Activated T-helper 1 cell treated with anti-CD3 and anti-CD28 coated beads, Interleukin-12 subunit alpha, Interleukin-12 subunit beta, Interleukin-2, Interleukin-4 antibody, amounts not matched to agents 30 ng/mL and 10 ng/mL and 1 ng/mL, durations not matched to agents 14 hours and 24 hours and 36 hours (primary cell): ENCODE results near the gene ANK3. TPM values are rescaled to one million over a fixed set of nuclear protein-coding genes. Genes with fewer than 3 reads are reported as not detected.

Experiments used
- DNase-seq: peaks from one replicate; pipeline ENCODE4 v3.0.0; 2021; ENCODE audit warnings: low spot score
- H3K27ac Mint-ChIP-seq: one replicate; pipeline ENCODE4 v1.8.0; 2021; ENCODE audit warnings: mild to moderate bottlenecking, mixed read lengths
- H3K27me3 Mint-ChIP-seq: one replicate; pipeline ENCODE4 v1.8.0; 2022; ENCODE audit warnings: mild to moderate bottlenecking, moderate library complexity, mixed read lengths; ENCODE audit not compliant: insufficient read depth
- H3K36me3 Mint-ChIP-seq: one replicate; pipeline ENCODE4 v1.8.0; 2021; ENCODE audit warnings: low read depth, mixed read lengths
- H3K4me1 Mint-ChIP-seq: one replicate; pipeline ENCODE4 v1.8.0; 2021; ENCODE audit warnings: low read depth, mixed read lengths
- H3K4me3 Mint-ChIP-seq: one replicate; pipeline ENCODE4 v1.8.0; 2021; ENCODE audit warnings: mild to moderate bottlenecking, moderate library complexity, mixed read lengths
- H3K9me3 Mint-ChIP-seq: one replicate; pipeline ENCODE4 v1.8.0; 2021; ENCODE audit warnings: mixed read lengths
- intact Hi-C: fragments of 100-400 bp; cut with micrococcal nuclease; formaldehyde crosslinking; loops from one replicate; pipeline ENCODE4 v1.15.1; 2024
- total RNA-seq: library from RNA; stranded (reverse); gene quantifications from 2 replicates; pipeline ENCODE4 v1.2.3, GENCODE V29; 2022

The ANK3 gene
- total RNA-seq, 1 donor from 2014 or later, result 26.8 TPM

DNA sequence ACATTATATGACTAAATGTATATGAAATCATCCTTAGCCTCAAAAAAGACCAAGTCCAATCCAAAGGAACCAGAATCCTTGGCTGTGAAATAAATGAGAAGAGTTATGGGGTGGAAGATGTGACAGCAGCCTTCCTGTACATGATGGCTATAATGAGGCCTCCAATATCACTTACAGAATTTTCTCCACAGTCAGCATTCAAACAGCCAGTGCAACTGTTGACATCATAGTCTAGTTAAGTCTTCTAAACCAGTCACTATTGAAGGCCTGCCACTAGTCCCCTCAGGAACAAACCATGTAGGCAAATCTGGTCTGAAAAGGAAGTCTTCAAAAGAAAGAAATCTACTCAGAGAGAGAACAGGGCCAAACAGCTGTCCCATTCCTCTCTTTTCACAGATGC is 263.8 kb downstream of the ANK3 start:
- no peak overlapping the region for H3K27ac Mint-ChIP-seq
- intact Hi-C loops, result no loop called here
- H3K9me3 Mint-ChIP-seq, result no peaks in the 10 kb centered on the region

DNA sequence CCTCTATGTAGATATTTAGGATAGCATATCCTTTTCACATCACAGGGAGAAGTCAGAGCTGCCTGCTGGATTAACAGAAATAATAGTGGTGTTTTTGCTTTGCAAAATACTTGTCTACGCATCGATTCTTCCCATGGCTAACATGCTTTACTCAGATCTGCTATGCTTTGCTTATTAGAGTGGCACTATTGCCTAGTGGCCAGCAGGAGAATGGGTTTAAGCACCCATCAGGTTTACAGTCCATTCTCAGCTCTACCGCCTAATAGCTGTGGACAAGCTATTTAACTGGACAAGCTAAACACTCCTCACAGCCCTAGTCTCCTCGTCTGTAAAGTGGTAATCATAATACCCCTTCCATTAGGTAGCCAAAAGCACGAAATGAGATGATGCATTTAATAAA is 265.1 kb downstream of the ANK3 start:
- H3K4me1 Mint-ChIP-seq, result no peaks in the 10 kb centered on the region
- no peaks in the 10 kb centered on the region for H3K27me3 Mint-ChIP-seq
- peaks cover 8% of the 10 kb centered on the region for H3K36me3 Mint-ChIP-seq
- no peaks in the 10 kb centered on the region for H3K9me3 Mint-ChIP-seq
- DNase-seq, result no peak
- no peak overlapping the region for H3K4me3 Mint-ChIP-seq
- H3K27ac Mint-ChIP-seq, result no peak overlapping the region
- intact Hi-C loops, result no loop called here

More for the DNA sequence above, 263.8 kb downstream of the ANK3 start:
- no peak for DNase-seq
- no peak overlapping the region for H3K4me3 Mint-ChIP-seq
- no peaks in the 10 kb centered on the region for H3K4me1 Mint-ChIP-seq
- no peaks in the 10 kb centered on the region for H3K27me3 Mint-ChIP-seq
- H3K36me3 Mint-ChIP-seq, result peaks cover 2% of the 10 kb centered on the region

DNA sequence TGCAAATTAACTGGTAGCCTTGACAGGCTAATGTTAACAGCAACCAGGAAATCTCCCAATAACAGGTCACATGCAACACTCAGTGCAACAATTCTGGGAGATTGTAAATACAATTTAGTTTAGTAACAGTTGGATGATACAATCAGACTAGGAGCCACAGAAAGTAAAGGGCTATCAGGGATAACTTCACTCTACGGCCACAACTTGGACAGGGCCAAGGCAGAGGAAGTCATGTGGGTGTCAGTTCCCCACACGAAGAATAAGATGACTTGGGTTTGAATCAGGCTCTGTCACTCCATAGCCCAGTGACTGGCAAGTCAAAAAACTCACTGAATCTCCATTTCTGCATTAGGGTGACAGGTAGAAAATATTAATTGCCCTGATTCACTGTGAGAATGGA is 266.0 kb downstream of the ANK3 start:
- Mint-ChIP-seq H3K27ac (no peak overlapping the region), H3K27me3 (no peaks in the 10 kb centered on the region), H3K4me3 (no peak overlapping the region), H3K36me3 (peaks cover 8% of the 10 kb centered on the region), H3K4me1 (no peaks in the 10 kb centered on the region), H3K9me3 (no peaks in the 10 kb centered on the region)
- no peak for DNase-seq
- intact Hi-C loops, result no loop called here

DNA sequence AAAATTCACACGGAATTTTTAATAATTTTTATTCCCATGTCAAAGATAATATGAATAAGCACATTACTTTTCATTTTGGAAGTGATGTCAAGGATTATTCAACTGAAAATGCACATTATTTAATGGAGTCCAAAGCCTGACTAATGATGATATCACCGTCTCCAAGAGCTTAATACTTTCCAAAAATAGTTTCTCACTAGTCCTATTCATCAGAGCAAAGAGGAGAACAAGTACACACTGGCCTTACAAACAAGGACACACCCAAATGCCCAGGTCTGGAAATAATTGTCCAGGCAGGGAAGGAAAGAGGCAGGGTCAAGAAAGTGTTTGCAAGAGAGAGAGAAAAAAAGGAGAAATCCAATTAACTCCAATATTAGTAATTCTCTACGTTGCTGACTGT is 266.5 kb downstream of the ANK3 start:
- Mint-ChIP-seq H3K36me3 (peaks cover 8% of the 10 kb centered on the region), H3K4me3 (no peak overlapping the region), H3K27ac (no peak overlapping the region), H3K4me1 (no peaks in the 10 kb centered on the region), H3K9me3 (no peaks in the 10 kb centered on the region), H3K27me3 (no peaks in the 10 kb centered on the region)
- intact Hi-C loops, result no loop called here
- no peak for DNase-seq

DNA sequence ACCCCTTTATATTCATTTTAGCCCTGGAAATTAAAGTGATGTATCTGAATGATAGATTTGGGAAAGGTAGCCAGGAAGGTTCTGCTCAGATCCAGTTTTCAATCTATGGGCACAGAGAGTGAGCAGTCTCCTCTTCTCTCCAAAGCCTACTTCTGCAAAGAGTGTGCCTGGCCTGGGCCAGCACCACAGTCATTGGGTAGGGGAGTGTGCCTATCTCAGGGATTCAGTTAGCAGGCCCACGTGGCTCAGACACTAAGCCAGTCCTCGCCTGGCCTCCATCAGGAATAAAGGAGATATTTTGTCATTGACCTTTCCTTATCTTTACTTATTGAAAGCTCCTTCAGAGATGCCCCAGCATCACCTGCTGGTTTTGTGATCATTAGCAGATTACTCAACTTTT is 267.5 kb downstream of the ANK3 start:
- Mint-ChIP-seq H3K4me1 (no peaks in the 10 kb centered on the region), H3K9me3 (no peaks in the 10 kb centered on the region), H3K36me3 (peaks cover 8% of the 10 kb centered on the region), H3K27me3 (no peaks in the 10 kb centered on the region), H3K4me3 (no peak overlapping the region), H3K27ac (no peak overlapping the region)
- no peak for DNase-seq
- intact Hi-C loops, result no loop called here

DNA sequence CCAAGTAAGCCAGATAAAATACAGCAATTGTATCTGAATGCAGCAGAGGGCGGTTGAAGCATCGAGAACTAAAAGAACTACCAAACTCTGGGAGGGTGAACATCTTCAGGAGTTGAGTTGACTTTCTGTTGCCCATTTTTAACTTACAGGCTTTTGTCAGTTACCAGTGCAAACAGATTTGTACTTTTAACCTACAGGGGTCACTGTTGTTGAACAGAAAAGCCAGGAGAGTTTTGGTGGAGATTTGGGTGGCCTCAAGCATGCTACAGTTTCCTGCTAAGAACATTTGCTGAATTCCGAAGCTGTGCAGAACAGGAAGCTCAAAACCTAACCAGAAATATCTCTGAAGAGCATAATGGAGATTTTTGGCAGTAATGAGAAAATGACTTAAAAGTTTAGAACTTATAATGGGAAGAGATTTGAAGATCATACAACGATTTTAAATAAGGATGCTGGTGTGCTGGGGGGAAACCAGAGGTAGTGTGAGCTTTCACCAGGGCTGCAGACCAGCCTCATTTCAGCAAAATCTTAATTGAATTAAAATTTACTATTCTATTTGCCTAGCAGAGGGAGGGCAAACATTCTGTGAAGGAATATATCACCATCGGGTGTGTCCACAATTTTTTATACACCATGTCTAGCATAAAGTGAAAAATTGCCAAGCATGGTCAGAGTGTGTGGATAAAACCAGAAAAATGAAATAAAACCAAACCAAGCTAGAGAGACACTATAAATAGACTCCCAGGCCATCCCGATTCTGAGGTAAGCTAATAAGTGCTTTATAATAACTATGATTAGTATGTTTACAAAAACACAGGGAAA is 274.7 kb downstream of the ANK3 start:
- no peak for DNase-seq
- intact Hi-C loops, result loop anchor here (1.0 kb wide), 2 partner anchors 93 to 319 kb away; no protein-coding TSS in a partner anchor
- peaks cover 2% of the 10 kb centered on the region for H3K36me3 Mint-ChIP-seq
- H3K27ac Mint-ChIP-seq, result no peak overlapping the region
- H3K4me1 Mint-ChIP-seq, result no peaks in the 10 kb centered on the region
- no peak overlapping the region for H3K4me3 Mint-ChIP-seq
- no peaks in the 10 kb centered on the region for H3K27me3 Mint-ChIP-seq
- no peaks in the 10 kb centered on the region for H3K9me3 Mint-ChIP-seq

DNA sequence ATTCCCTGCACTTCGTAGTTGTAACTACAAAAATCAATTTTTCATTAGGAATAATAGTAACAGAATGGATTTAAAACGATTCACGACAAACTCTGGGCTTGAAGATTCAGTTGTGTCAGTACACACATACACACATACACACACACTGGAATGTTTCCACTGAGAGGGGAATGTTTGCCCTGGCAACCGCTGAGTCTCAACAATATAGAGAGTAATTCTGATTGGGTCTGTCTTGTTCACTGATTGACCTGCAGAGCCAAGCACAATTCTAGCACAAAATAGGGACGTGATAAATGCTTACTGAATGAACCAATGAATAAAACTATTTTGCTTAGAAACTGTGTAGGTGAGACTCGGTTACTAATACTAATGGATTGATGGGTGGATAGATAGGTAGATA is 278.9 kb downstream of the ANK3 start:
- H3K4me3 Mint-ChIP-seq, result no peak overlapping the region
- H3K9me3 Mint-ChIP-seq, result no peaks in the 10 kb centered on the region
- H3K4me1 Mint-ChIP-seq, result no peaks in the 10 kb centered on the region
- DNase-seq, result no peak
- intact Hi-C loops, result no loop called here
- no peak overlapping the region for H3K27ac Mint-ChIP-seq
- H3K27me3 Mint-ChIP-seq, result no peaks in the 10 kb centered on the region
- peaks cover 2% of the 10 kb centered on the region for H3K36me3 Mint-ChIP-seq

DNA sequence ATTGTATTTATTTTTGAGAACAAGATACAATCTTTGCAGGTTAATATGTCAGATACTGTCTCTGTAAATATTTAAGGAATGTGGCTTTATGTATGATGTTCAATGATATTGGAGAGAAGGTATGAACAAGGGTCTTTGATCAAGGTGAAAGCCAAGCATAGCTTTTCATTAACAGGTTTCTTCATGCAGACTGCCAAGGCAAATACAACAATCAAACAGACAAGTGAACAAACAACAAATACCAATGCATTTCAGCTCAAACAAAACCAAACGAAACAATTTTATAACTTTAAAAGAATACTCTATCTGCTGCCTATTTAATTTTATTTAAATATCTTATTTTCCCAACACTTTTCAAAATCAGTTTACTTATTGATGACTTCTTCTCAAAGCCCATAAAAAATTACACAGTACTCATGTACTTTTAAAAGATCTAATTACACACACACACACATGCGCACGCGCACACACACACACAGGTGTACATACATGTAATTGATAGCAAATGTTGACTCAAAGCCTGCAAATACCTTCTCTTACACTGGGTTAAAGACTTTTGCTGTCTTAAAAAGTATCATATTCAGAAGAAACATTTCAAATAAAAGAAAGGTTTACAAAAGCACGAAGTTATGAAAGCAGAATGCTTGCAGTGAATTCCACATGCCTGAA is 282.2 kb downstream of the ANK3 start:
- no peaks in the 10 kb centered on the region for H3K4me1 Mint-ChIP-seq
- no peaks in the 10 kb centered on the region for H3K9me3 Mint-ChIP-seq
- H3K27ac Mint-ChIP-seq, result no peak overlapping the region
- intact Hi-C loops, result no loop called here
- DNase-seq, result no peak
- H3K27me3 Mint-ChIP-seq, result no peaks in the 10 kb centered on the region
- H3K4me3 Mint-ChIP-seq, result no peak overlapping the region
- H3K36me3 Mint-ChIP-seq, result peaks cover 12% of the 10 kb centered on the region

DNA sequence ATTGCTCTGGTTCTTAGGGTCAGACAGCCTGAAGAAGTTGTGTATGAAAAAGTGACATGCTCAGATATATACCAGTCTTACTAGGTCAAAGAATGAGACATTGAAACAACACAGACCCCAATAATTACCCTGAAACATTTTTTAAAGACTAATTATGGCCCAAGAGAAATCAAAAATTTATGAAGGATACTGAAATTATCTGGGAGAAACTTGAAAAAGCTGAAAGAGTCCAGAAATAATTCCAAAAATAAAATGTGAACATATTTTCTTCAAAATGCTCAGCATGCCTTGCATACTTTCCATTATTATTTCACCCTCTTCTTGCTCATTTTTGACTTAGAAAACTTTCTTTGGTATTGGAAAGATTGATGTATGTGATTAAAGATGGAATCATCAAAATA is 284.4 kb downstream of the ANK3 start:
- Mint-ChIP-seq H3K9me3 (no peaks in the 10 kb centered on the region), H3K4me3 (no peak overlapping the region), H3K27ac (no peak overlapping the region), H3K4me1 (no peaks in the 10 kb centered on the region), H3K36me3 (peaks cover 12% of the 10 kb centered on the region), H3K27me3 (no peaks in the 10 kb centered on the region)
- DNase-seq, result no peak
- intact Hi-C loops, result no loop called here

DNA sequence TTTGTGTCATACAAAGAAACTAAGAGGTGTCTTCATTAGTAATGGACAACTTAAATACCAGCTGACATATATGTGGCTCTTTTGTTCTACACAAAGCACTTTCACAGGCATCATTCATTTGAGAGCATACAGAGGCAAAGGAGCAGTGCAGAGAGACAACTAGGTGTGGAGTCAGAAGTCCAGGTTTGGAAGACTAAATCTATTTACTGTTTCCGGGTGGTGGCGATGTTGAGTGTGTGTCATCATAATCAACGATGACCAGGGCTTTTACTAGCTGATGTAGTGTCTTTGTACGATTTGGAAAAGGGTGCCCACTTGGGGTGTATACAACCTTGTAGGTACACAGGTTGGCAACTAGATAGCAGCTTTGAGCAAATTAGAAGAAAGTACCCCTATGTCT is 287.9 kb downstream of the ANK3 start:
- no peaks in the 10 kb centered on the region for H3K27me3 Mint-ChIP-seq
- H3K36me3 Mint-ChIP-seq, result peaks cover 14% of the 10 kb centered on the region
- H3K27ac Mint-ChIP-seq, result no peak overlapping the region
- no peak overlapping the region for H3K4me3 Mint-ChIP-seq
- H3K9me3 Mint-ChIP-seq, result no peaks in the 10 kb centered on the region
- no peak for DNase-seq
- no peaks in the 10 kb centered on the region for H3K4me1 Mint-ChIP-seq
- intact Hi-C loops, result loop anchor here (5.0 kb wide), 1 partner anchor 665 kb away; no protein-coding TSS in a partner anchor

DNA sequence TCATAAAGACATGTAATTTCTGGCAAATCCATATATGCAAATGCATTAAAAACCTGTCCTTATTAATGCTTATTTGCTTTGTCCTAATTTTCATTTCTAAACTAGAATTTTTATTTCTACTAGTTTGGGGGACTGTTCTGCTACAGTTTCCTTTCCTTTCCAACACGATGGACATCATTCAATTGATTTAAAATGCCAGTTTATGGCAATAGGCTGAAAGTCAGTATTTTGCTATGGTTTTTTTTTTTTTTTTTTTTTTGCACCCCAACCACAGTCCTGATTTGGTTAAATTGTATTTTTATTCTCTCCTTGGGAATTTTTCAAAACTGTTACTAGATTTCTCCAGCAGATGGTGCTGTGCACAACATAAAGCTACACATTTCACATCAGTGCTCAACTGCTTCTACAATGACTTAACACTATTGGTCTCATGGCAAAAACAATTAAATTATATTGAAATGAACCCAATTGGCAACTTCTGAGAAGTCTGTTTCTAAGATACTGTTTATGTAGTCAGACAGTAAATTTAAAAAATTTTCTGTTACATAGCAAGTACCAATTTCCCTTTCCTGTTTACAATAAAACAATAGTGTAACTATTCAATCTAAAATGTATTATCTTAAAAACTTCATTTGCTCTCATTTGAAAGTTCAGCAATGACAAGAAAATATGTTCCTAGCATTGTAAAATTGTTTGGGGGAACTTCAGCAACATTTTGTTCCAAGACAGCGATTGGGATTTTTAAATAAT is 289.5 kb downstream of the ANK3 start:
- intact Hi-C loops, result loop anchor here (1.0 to 5.0 kb wide), 5 partner anchors 108 to 667 kb away; no protein-coding TSS in a partner anchor
- H3K36me3 Mint-ChIP-seq, result peaks cover 10% of the 10 kb centered on the region
- no peaks in the 10 kb centered on the region for H3K4me1 Mint-ChIP-seq
- no peaks in the 10 kb centered on the region for H3K27me3 Mint-ChIP-seq
- no peak overlapping the region for H3K27ac Mint-ChIP-seq
- no peak for DNase-seq
- no peak overlapping the region for H3K4me3 Mint-ChIP-seq
- no peaks in the 10 kb centered on the region for H3K9me3 Mint-ChIP-seq

DNA sequence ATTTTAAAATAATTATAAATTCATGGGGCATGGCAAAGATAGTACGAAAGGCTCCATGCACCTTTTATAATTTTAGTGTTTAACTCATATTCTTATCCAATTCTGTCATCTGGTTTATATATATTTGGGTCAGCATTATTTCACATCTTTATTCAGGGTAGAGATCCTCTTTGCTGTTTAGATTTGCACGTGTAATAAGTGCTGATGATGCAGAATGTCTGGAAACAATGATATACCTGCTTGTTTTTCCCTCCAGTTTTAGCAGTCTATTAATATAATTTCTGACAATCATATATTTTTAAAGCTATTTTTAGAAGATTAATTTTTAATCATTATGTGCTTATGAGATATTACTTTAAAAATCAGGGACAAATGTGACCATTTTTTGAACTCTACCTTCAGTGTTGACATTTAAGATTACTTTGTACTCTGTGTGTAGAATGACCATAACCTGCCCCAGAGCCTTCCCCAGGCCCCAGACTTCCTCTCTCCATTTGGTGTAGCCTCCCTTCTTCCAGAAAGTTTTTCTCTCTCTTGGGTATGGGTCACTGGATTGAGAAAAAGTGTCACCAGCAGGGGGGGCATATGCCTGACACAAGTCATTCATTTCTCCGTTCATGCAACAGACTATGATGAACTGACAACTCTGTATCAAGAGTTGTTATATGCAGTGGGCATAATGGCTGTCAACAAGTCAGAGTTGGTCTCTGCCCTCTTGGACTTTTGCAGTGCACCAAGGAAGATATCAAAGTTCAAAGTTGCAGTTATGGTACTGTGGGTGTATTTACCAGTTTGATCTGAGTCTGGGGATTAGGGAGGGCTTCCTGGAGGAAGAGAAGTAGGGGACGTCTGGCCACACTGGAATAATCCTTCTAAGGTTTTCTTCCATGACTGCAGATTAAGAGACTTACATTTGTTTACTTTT is 290.7 kb downstream of the ANK3 start:
- no peaks in the 10 kb centered on the region for H3K27me3 Mint-ChIP-seq
- no peak for DNase-seq
- H3K4me1 Mint-ChIP-seq, result no peaks in the 10 kb centered on the region
- no peak overlapping the region for H3K27ac Mint-ChIP-seq
- H3K36me3 Mint-ChIP-seq, result peaks cover 8% of the 10 kb centered on the region
- H3K9me3 Mint-ChIP-seq, result no peaks in the 10 kb centered on the region
- intact Hi-C loops, result no loop called here
- H3K4me3 Mint-ChIP-seq, result no peak overlapping the region
